HG03095 (cell line): ENCODE results near the gene GNAQ.
"Not testable (repeated sequence)": the region's sequence is repeated elsewhere in the genome, so short reads cannot be mapped to it uniquely, and the experiment has no call there.

ENCODE experiments used
- ATAC-seq: cut with Tn5 transposase; IDR thresholded peaks from one replicate; pipeline ENCODE4 v1.9.1; 2021; ENCODE audit warnings: moderate library complexity; ENCODE audit not compliant: unreplicated experiment

GNAQ gene

GRCh38 chr9:77798140-77798539, 233.5 kb downstream of the GNAQ start:
- ATAC-seq: no peak

GRCh38 chr9:77794985-77795384, 236.6 kb downstream of the GNAQ start:
- ATAC-seq: no peak

GRCh38 chr9:77793849-77794248, 237.8 kb downstream of the GNAQ start:
- no peak for ATAC-seq

- ATAC-seq: no peak
Observed at GRCh38 chr9:77789891-77790290, 241.7 kb downstream of the GNAQ start.

- ATAC-seq: no peak
Observed at GRCh38 chr9:77785341-77785740, 246.3 kb downstream of the GNAQ start.

GRCh38 chr9:77783518-77783917, 248.1 kb downstream of the GNAQ start:
- no peak for ATAC-seq

GRCh38 chr9:77779010-77779409, 252.6 kb downstream of the GNAQ start:
- ATAC-seq: no peak

- no peak for ATAC-seq
Observed at GRCh38 chr9:77773381-77773780, 258.2 kb downstream of the GNAQ start.

GRCh38 chr9:77772646-77773045, 259.0 kb downstream of the GNAQ start:
- ATAC-seq: no peak

- no peak for ATAC-seq
Observed at GRCh38 chr9:77771171-77771570, 260.4 kb downstream of the GNAQ start.

GRCh38 chr9:77770340-77770739, 261.3 kb downstream of the GNAQ start:
- ATAC-seq: no peak

GRCh38 chr9:77769246-77769645, 262.4 kb downstream of the GNAQ start:
- ATAC-seq: no peak

- ATAC-seq: no peak
Observed at GRCh38 chr9:77766587-77766986, 265.0 kb downstream of the GNAQ start.

GRCh38 chr9:77765781-77766259, 265.8 kb downstream of the GNAQ start:
- no peak for ATAC-seq

GRCh38 chr9:77764894-77765780, 266.5 kb downstream of the GNAQ start:
- no peak for ATAC-seq

- no peak for ATAC-seq
Observed at GRCh38 chr9:77763566-77763965, 268.0 kb downstream of the GNAQ start.

GRCh38 chr9:77760919-77761318, 270.7 kb downstream of the GNAQ start:
- not testable (repeated sequence) for ATAC-seq

GRCh38 chr9:77759391-77759790, 272.2 kb downstream of the GNAQ start:
- ATAC-seq: no peak

- no peak for ATAC-seq
Observed at GRCh38 chr9:77756449-77756848, 275.2 kb downstream of the GNAQ start.

- ATAC-seq: no peak
Observed at GRCh38 chr9:77753180-77753579, 278.4 kb downstream of the GNAQ start.

- no peak for ATAC-seq
Observed at GRCh38 chr9:77752554-77752953, 279.1 kb downstream of the GNAQ start.

- no peak for ATAC-seq
Observed at GRCh38 chr9:77751341-77752091, 280.1 kb downstream of the GNAQ start.
